ENCODE measurements around the gene GNGT2. TPM values are rescaled to one million over a fixed set of nuclear protein-coding genes. Genes with fewer than 3 reads are reported as not detected.

The GNGT2 gene
- total RNA-seq = 0.40 and 1.5 TPM in 2 replicates

DNA sequence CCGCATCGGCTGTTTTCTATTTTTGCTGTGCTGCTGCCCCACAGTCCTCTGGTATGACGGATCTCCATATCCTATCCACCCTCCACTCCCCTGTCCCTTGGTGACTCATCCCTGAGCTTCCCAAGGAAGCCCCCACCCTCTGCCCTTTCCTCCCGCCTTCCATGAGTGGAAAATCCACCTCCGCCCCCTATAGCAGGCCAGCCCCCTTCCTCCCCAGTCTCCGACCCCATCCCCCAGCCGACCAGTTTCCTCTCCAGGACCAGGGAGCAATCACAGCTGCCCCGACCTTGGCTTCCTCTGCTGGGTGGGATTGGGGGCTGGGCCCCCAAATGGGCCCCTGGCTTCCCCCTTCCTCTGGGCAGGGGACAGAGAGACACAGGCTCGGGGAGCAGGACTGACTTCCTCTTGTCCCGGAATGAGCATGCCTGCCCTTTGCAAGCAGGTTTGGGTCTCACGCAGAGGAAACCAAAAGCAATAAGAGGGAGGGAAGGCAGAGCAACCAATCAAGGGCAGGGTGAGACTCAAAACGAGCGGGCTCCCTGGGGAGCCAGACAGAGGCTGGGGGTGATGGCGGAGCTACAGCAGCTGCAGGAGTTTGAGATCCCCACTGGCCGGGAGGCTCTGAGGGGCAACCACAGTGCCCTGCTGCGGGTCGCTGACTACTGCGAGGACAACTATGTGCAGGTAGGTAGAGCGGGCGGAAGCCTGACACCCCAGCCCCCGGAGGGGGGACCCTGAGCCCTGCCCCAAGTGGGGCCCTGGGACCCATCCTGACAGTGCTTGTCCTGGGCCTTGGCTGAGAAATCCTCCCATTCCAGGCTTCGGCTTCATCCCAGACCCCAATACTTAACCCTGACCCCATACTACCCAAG is at the start of gene GNGT2, which contains the start of gene ABI3:
GNGT2 (minus strand) TSS at position 417 of the 872 bp plus-strand sequence. CDS start 3,152 bp downstream, outside the sequence.
ABI3 (plus strand) TSS at position 550 of the 872 bp plus-strand sequence; CDS start at position 568, 18 bp downstream.
- peak; percentile 90 to 91 for DNase-seq (ENCODE audit: low read depth in 2 of 2)

DNA sequence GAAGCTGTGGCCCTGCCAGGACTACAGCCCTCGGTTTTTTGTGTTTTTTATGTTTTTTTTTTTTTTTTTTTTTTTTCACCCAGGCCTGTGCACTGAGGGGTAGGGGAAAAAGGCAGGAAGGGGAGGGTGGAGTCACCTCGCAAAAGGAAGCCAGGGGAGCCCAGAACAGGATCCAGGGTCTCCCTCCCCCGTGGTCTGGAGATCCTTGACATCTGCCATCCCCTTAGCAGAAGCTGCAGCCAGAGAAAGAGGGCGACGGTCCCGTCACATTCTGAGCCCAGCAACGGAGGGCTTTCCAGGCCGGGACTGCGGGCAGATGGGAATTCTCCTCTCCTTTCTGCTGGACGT is 49.3 kb upstream of the GNGT2 start:
- DNase-seq (ENCODE audit: low read depth in 2 of 2) = no peak

GRCh38 chr17:49258394-49258793 is 48.0 kb upstream of the GNGT2 start:
- peak; percentile 6 to 31 for DNase-seq (ENCODE audit: low read depth in 2 of 2)

DNA sequence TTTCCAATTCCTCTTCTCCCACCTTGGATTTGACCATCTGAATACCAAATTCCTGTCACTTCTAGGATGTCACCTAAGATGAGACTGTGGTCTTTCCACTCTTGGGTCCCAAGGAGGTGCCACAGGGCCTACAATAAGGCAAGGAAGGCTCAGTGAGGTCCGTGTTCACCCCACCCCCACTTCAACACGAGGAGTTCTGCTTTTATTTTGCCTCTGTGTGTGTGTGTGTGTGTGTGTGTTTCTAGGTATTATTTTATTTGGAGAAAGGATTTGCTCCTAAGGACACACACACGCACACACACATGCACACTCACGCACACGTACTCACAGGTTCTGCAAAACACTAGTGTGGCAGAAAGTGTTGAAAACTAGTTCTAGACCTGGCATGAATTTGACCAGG is 44.8 kb upstream of the GNGT2 start:
- no peak for DNase-seq (ENCODE audit: low read depth in 2 of 2)

DNA sequence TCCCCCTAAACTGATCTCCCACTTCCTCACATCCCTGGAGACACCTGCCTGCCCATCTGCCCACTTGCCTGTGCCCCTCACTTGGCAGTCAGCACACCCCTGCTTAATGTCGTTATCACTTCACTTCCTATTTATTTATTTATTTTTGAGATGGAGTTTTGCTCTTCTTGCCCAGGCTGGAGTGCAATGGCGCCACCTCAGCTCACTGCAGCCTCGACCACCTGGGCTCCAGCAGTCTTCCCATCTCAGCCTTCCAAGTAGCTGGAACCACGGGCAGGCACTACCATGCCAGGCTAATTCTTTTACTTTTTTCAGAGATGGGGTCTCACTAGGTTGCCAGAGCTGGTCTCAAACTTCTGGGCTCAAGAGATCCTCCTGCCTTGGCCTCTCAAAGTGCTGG is 43.7 kb upstream of the GNGT2 start:
- no peak for DNase-seq (ENCODE audit: low read depth in 2 of 2)

DNA sequence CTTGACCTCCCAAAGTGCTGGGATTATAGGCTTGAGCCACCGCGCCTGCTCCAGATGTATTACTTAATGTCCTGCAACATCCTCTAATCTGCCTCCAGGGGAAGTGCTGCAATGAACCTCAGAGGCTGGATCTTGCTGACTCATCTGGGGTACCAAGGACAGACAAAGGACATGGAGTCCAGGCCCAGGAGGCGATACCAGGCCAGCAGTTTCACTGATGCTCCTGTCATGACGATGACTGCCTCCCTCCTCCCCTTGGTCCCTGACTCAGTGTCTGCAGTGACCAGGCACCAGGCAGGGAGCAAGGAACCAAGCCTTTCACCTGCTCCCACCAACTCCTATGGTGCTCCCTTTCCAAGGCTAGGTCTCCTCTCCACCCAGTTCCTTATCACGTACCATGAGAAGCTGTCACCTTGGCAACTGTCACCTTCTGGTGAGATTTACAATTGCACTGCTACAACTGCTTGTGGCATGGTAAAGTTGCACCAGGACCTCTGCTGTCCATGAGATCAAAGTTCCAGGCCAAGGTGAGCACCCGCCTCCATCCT is 41.8 kb upstream of the GNGT2 start:
- peak in 1 of 2 donors; percentile 22 for DNase-seq (ENCODE audit: low read depth in 2 of 2)

DNA sequence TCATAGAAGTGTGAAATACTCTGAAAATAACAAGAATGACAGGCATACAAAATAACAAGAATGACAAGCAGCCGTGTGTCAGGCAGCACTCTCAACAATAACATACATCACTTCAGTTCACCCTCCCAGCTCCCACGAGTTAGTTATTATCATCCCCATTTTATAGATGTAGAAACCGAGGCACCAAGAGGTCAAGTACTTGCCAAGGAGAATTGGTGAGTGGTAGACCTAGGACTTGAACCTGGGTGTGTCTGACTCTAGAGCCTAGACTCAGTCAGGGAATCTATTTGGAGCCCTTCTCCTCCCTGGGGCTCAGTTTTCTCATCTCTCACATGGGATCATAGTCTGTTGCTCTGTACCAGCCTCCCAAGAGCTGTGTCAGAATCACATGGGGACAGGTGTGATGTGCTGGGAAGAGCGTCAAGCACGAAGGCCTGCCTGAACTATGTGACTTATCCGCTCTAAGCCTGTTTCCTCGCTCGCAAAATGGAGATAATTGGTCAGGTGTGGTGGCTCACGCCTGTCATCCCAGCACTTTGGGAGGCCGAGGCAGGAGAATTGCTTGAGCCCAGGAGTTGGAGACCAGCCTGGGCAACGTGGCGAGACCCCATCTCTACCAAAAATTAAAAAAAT is 39.6 kb upstream of the GNGT2 start:
- DNase-seq (ENCODE audit: low read depth in 2 of 2) = no peak

DNA sequence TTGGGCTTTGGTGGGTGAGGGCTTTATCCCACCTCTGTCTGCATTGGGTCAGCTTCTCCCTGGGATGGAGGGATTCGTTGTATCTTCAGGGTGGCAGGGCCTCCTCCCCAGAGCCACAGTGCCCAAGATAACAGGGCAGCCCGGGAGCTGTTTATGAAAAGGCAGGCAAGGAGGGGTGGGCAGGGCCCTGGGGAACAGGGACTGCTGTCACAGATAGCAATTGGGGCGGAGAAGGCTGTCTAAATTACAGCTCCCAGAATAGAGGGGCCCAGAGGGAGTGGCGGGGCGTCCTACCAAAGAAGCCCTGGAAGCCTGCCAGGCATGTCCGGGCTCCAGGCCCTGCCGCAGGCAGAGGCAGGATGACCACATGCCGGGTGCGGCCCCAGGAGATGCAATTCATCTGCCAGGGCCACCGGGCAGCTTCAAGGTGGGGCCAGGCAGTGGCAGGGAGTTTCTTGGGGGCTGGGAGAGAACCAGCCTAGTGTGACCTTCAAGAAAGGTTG is 39.0 kb upstream of the GNGT2 start:
- DNase-seq (ENCODE audit: low read depth in 2 of 2) = peak in 1 of 2 donors; percentile 21

GRCh38 chr17:49247944-49248343 is 37.6 kb upstream of the GNGT2 start:
- DNase-seq (ENCODE audit: low read depth in 2 of 2) = no peak

DNA sequence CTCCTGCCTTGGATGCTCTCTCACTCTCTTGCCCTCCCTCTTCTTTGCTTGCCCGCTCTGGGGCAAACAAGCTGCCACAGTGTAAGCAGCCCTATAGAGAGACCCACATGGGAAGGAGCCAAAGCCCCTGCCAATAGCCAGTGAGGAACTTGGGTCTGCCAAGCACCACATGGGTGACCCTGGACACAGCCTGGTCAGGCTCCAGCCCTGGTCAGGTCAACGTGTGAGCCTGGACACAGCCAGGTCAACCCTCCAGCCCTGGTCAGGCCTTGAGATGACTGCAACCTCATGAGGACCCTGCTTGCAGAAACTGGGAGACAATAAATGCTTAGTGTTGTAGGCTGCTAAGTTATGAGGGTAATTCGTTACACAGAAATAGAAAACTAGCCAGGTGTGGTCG is 34.5 kb upstream of the GNGT2 start:
- no peak for DNase-seq (ENCODE audit: low read depth in 2 of 2)

GRCh38 chr17:49242813-49243212 is 32.4 kb upstream of the GNGT2 start:
- DNase-seq (ENCODE audit: low read depth in 2 of 2) = no peak

GRCh38 chr17:49241692-49242397 is 31.5 kb upstream of the GNGT2 start:
- no peak for DNase-seq (ENCODE audit: low read depth in 2 of 2)

DNA sequence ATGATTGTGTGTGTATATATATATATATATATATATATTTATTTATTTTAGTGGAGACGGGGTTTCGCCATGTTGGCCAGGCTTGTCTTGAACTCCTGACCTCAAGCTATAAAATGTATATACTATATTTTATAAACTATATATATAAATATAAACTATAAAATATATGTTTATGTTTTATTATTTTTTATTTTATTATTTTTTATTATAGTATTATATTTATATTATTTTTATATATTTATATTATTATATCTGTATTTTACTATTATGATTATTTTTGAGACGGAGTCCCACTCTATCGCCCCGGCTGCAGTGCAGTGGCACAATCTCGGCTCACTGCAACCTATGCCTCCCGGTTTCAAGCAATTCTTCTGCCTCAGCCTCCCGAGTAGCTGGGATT is 30.7 kb upstream of the GNGT2 start:
- DNase-seq (ENCODE audit: low read depth in 2 of 2) = no peak

DNA sequence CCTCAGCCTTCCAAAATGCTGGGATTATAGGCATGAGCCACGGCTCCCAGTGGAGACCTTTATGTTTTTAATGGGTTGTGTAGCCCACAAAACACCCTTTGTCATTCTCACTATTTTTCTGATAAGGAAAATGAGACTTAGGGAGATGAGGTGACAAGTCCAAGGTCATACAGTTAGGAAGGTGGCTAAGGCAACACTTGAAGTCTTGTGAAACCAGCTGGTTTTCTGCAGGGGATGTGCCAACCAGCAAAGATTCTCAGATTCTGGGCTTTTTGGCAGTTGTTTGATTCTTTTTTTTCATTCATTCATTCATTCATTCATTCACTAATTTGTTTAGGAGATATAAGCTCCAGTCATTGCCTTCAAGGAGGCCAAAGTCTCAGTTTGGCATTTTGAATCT is 30.2 kb upstream of the GNGT2 start:
- DNase-seq (ENCODE audit: low read depth in 2 of 2) = no peak

DNA sequence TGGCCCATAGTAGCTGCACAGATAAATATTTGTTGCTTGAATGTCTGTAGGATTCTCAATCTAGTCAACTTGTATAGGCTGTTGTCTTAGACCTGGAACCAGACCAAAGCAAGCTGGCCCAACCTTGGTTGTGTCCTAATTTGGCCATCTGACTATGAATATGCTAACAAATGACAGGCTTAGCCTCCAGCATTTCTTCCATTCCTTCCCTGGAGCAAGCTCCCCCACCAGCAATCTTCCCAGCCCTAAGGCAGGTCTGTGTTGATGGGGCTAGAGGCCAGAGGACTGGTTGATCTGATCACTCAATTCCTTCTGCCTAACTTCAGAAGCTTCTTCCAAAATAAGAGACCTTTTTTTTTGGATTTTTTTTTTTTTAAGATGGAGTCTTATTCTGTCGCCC is 29.6 kb upstream of the GNGT2 start:
- DNase-seq (ENCODE audit: low read depth in 2 of 2) = no peak

GRCh38 chr17:49235896-49236295 is 25.5 kb upstream of the GNGT2 start:
- DNase-seq (ENCODE audit: low read depth in 2 of 2) = no peak

GRCh38 chr17:49234509-49235080 is 24.2 kb upstream of the GNGT2 start:
- DNase-seq (ENCODE audit: low read depth in 2 of 2) = no peak

DNA sequence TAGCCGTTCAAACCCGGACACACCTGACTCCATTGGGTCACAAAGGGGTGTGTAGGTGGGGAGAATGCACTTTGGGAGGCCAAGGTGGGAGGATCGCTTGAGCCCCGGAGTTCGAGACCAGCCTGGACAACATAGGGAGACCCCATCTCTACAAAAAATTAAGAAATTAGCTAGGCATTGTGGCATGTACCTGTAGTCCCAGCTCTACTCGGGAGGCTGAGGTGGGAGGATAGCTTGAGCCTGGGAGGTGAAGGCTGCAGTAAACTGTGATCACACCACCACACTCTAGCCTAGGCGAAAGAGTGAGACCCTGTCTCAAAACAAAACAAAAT is 21.2 kb upstream of the GNGT2 start:
- no peak for DNase-seq (ENCODE audit: low read depth in 2 of 2)

GRCh38 chr17:49230636-49231562 is 20.5 kb upstream of the GNGT2 start, which contains the start of gene PHOSPHO1:
PHOSPHO1 (minus strand) TSS chr17:49230787; CDS start chr17:49226691, 4,096 bp downstream.
- peak; percentile 83 to 90 for DNase-seq (ENCODE audit: low read depth in 2 of 2)
